GM19372 (cell line): ENCODE measurements around the gene ENTPD8.
"Not testable (repeated sequence)": the region's sequence is repeated elsewhere in the genome, so short reads cannot be mapped to it uniquely, and the experiment has no call there.

Experiments
- ATAC-seq: cut with Tn5 transposase; IDR thresholded peaks from one replicate; pipeline ENCODE4 v1.9.1; 2021; ENCODE audit warnings: mild to moderate bottlenecking, low read depth, moderate library complexity; ENCODE audit not compliant: unreplicated experiment

ENTPD8 gene

DNA sequence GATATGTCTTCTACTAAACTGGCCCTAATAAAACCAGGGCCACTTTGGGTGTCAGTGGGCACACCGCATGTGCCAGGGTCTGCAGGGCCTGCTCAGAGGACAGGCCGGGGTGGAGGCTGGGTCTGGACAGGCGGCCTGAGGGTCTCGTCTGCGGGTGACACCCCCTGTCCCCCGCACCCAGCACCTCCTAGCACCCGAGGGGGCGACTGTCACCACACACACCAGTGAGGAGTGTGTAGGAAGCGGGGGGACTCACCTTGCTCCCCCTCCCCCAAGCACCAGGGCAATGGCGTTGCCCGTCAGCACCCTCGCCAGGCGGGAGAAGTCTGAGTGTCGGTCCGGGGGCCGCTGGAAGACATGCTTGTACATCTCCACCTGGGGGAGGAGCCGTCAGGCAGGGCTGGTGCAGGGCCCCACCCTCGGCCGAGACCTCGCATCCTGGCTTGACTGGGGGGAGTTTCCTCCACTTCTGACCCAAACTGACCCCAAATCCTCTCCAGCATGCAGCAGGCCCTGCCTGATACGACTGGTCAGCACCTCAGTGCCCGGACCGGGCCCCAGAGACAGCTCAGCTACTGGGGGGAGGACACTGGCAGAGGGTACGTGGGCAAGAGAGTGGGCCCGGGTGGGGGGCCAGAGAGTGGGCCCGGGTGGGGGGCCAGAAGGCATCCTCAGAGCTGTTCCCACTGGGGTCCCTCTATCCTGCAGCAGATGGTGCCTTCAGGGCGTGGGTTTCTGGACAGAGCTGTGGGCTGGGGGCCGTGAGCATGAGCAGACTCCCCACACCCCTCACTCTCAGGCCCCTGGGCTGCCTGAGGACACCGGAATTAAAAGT, 36.8 kb upstream of the ENTPD8 start:
- ATAC-seq = no peak

DNA sequence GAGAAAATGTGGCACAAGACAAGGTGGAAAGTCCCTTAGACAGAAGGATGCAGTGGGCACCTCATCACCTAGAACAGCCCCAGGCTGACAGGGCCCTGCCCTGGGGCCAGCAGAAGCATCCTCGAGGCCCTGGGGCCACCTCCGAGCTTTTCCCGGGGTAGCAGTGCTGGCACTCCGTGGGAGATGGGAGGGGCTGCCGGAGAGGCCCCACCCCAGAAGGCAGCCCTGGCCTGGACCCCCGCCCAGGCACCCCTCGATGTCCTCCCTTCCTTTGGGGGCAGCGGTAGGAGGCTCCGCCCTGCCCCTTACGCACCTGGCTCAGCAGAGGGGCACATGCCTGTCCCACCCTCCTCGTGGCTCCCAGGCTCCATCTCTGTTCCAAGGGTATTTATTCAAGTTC, 35.7 kb upstream of the ENTPD8 start:
- ATAC-seq = no peak

DNA sequence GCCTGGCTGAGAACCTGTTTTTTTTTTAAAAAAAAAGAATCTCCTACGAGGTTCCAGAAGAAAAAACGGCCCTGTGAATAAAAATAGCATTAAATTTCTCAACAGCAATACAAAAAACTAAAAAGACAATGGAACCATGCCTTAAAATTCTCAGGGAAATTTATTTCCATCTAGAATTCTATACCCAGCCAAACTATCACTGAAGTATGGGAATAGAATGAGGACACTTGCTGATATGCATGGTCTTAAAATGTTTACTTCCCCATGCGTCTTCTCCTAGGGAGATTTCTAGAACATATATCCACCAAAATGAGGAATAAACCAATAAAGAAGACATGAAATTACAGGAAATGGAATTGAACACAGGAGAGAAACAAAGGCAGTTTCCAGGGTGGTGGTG, 34.5 kb upstream of the ENTPD8 start:
- ATAC-seq = no peak

DNA sequence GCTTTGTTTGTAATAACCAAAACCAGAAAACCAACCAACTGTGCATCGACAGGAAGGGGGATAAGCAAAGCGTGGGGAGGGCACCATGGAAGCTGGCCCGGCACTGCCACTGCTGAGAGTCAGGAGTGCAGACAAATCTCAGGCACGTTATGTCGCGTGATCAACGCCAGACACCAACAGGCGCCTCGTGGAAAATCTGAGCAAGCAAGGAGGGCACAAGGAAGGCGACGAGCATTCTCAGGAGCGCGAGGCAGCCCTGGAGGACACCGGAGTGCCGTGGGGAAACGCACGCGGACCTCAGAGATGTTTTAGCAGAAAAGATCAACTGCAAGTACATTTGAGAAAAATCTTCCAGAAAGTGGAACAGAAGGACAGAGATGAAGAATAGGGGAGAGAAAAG, 33.1 kb upstream of the ENTPD8 start:
- ATAC-seq = no peak

- ATAC-seq = no peak
Observed at GRCh38 chr9:137470785-137471184, 29.6 kb upstream of the ENTPD8 start.

GRCh38 chr9:137467896-137468295, 26.7 kb upstream of the ENTPD8 start:
- no peak for ATAC-seq

- no peak for ATAC-seq
Observed at GRCh38 chr9:137467161-137467581, 26.0 kb upstream of the ENTPD8 start.

GRCh38 chr9:137466389-137467085, 25.4 kb upstream of the ENTPD8 start:
- not testable (repeated sequence) for ATAC-seq

- no peak for ATAC-seq
Observed at GRCh38 chr9:137465720-137466388, 24.7 kb upstream of the ENTPD8 start.

DNA sequence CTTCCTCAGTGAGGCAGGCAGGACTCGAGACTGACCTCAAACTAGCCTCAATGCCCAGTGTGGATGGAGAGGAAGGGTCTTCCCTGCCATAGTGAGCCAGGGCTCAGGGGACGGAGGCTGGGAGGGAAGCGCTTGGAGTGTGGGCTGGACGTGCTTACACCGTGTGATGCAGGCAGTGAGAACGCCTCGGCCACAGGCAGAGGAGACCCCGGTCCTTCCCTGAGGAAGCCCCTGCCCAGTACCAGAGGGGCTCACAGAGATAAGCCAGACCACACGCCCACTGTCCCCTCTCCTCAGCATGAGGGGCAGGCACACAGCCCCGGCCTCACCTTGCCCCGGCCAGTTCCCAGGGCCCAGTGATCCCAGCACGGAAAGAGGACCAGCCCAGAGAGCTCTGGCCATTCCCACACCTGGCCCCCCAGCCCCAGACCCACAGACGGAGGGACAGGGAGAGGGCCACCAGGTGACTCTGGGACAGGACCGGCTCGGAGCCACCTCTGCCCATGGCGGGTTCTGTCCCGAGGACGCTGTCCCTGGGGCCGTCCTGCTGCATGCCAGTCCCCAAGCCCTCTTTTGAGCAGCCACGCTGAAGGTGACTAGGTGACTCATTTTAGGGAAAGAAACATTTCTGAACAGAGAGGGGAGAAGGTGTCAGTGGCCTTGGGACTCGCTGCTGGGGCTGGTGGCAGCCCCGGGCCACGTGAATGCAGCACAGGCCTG, 24.0 kb upstream of the ENTPD8 start:
- no peak for ATAC-seq

DNA sequence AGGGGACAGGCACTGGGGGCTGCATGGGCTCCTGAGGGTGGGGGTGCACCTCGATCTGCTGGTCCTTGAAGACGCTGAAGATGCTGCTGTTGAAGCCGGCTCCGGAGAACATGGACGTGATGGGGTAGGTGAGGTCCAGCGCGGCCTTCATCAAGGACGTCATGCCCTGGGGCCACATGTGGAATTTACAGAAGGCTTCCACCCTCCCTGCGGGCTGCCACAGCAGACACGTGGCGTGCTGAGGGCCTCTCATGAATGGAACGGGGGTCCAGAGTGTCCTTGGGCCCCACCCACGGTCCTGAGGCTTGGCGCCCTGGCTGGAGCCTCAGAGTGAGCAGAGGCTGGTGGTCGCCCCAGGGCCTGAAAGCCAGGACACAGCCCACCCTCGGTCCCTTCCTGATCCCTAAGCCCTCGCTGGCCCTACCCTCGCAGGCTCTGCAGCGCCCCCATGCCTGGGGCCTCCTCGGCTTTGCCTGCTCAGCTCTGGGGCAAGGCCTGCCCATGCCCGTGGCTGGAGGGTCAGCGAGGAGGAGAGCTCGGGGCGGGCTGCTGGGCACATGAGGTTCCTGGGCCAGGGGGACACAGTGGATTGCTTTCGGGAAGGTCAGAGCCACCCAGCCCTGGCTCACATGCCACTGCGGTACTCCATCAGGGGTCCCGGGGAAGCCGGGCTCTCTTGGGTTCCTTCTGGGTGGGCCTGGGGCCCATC, 23.3 kb upstream of the ENTPD8 start:
- no peak for ATAC-seq

GRCh38 chr9:137463931-137464290, 22.8 kb upstream of the ENTPD8 start:
- ATAC-seq = no peak

- ATAC-seq = no peak
Observed at GRCh38 chr9:137462986-137463930, 22.1 kb upstream of the ENTPD8 start.

DNA sequence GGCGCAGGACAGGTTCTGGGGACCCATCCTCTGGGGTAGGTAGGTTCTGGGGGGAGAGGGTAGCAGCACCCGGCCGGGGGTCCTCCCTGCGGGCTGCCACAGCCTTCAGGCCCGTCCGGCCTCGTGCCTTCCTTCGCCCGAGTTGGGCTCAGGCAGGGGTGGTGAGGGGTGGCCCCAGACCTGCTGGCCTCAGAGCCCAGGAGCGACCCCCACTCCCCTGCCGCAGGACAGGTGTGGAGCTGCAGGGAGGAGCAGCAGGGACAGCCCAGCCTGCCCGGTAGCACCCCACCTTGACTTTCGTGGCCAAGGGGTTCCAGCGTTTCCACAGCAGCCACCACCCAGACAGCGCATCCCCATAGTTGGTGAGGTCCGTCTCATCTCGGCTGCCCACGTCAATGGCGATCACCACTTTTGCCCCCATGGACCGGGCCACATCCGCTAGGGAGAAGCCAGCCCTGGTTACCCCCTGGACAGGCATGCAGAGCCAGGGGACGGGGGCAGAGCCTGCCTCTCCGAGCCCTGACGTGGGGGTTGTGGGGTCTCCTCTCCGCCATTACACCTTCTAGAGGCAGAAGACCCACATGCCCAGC, 21.3 kb upstream of the ENTPD8 start:
- no peak for ATAC-seq

- ATAC-seq = no peak
Observed at GRCh38 chr9:137461663-137462395, 20.7 kb upstream of the ENTPD8 start.

DNA sequence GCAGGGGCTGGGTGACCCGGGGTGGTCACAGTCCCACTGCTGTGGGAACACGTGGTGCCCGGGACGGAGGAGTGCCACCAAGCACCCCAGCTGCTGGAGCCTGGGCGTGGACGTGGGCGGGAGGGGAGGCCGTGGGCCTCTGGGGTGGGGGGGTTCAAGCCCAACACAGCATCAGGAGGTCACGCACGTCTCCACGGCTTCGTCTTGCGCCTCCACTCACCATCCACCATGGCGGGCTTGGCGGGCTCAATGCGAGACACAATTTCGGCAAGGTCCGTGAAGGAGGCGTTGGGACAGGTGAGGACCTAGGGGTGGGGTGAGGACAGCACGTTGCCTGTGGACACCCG, 20.1 kb upstream of the ENTPD8 start:
- no peak for ATAC-seq

DNA sequence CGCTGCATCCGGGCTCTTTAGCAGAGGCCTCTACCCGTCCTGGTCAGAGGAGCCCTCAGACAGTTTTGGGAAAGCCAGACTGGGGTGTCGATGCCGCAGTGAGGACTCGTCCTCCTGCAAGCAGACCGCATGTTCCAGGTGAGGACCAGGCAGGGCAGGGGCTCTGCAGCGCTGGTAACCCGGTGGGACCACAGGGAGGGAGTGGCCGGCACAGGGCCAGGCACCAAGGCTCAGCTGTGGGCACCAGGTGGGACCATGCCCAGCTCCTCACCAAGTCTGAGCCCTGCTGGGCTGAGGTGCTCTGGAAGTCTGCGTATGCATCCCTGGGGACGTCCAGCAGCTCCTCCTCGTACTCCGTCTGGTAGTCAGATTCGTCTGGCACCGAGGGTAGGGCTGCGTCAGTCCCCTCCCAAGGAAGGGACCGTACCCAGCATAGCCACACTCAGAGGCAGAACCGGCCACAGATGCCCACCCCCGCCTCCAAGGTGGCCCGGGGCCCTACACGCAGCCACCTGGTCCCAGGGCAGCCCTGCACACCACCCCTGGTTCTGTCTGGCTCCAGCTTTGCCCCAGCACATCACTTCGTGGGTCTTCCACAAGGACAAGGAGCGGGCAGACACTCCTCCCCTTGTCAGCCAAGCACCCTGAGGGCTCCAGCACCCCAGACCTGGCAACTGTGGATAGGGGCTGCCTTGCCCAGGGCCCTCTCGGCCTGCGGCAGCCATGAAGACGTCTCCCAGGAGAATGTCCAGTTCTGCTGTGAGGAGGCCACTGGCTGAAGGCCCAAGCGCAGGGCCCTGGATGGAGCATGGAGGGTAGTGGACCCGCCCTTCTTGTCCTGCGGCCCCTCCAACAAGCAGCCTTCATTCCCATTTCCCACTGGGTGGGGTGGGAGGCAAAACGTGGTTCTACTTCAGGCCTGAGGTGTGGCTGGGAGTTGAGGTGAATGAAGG, 19.5 kb upstream of the ENTPD8 start:
- no peak for ATAC-seq
